ENCODE measurements around the gene SERPINA1. TPM values are rescaled to one million over a fixed set of nuclear protein-coding genes. Genes with fewer than 3 reads are reported as not detected.
"Not testable (repeated sequence)": the region's sequence is repeated elsewhere in the genome, so short reads cannot be mapped to it uniquely, and the experiment has no call there.

The SERPINA1 gene
- total and polyA plus RNA-seq, 10 of the 15 experiments (the other 5 are each of a cell fraction or from before 2014, with no cell fraction given): 0.16 to 6.6 (median 0.53) TPM

- Histone ChIP-seq H3K36me3 (ENCODE audit: control insufficient read depth in 2 of 2, insufficient read depth in 2 of 2, low read length in 1 of 2) (no peaks in the 10 kb centered on the region), H3K4me3 (no peak overlapping the region), H3K4me1 (ENCODE audit: control insufficient read depth, insufficient read depth, low read length) (no peaks in the 10 kb centered on the region), H3K4me2 (ENCODE audit: control insufficient read depth, insufficient read depth) (no peak overlapping the region), H3K27me3 (replicated peaks in 1 of 2; ENCODE audit: control insufficient read depth in 2 of 2, insufficient read depth in 2 of 2, low read length in 1 of 2) (no peaks in the 10 kb centered on the region; a peak in 2 of 4 replicates), H3K27ac (ENCODE audit: control insufficient read depth, insufficient read depth) (no peak overlapping the region), H3K9me3 (replicated peaks; ENCODE audit: control insufficient read depth, insufficient read depth, low read length) (no peaks in the 10 kb centered on the region; the same call in 1 of the 3 replicates), H4K20me1 (ENCODE audit: control insufficient read depth, insufficient read depth) (no peaks in the 10 kb centered on the region), H2AFZ (ENCODE audit: control insufficient read depth, low read depth, low read length) (no peak overlapping the region), H3K79me2 (ENCODE audit: control insufficient read depth, insufficient read depth, low read length) (no peaks in the 10 kb centered on the region), H3K9ac (ENCODE audit: control insufficient read depth, insufficient read depth, low read length) (no peak overlapping the region)
- FAIRE-seq: no peak
- WGBS (ENCODE audit: insufficient coverage, insufficient replicate concordance, low lambda C conversion rate, missing lambda C conversion rate): 0% methylated on average over 1 of the region's 1 CpG
- RAD21 ChIA-PET (ENCODE audit: unreplicated experiment): no interaction called here
- SMC1A ChIA-PET (ENCODE audit: uncharacterized antibody, unreplicated experiment): no interaction called here
- in situ Hi-C loops (cut with MboI) (no loop called here), intact Hi-C loops (cut with micrococcal nuclease; ENCODE audit: unreplicated experiment) (no loop called here)
- CTCF ChIA-PET: no interaction called here
- no peak for ATAC-seq
- no TSS peak for BruUV-seq (replicated peaks)
- TF ChIP-seq RAD21 (IDR thresholded peaks at IDR 0.05; ENCODE audit: insufficient read depth, low read depth, low read length): no peak
- POLR2A ChIA-PET: no interaction called here
- DNase-seq (ENCODE audit: low read depth, low spot score): no peak
Measured at GRCh38 chr14:94411638-94412037, 23.2 kb upstream of the SERPINA1 start.

- H4K20me1 ChIP-seq (ENCODE audit: control insufficient read depth, insufficient read depth); H2AFZ ChIP-seq (ENCODE audit: control insufficient read depth, low read depth, low read length); CTCF ChIA-PET; H3K27me3 ChIP-seq (replicated peaks in 1 of 2; ENCODE audit: control insufficient read depth in 2 of 2, insufficient read depth in 2 of 2, low read length in 1 of 2); DNase-seq (ENCODE audit: low read depth, low spot score); H3K9me3 ChIP-seq (replicated peaks; ENCODE audit: control insufficient read depth, insufficient read depth, low read length); POLR2A ChIA-PET; intact Hi-C loops (cut with micrococcal nuclease; ENCODE audit: unreplicated experiment); H3K4me2 ChIP-seq (ENCODE audit: control insufficient read depth, insufficient read depth); ATAC-seq; H3K9ac ChIP-seq (ENCODE audit: control insufficient read depth, insufficient read depth, low read length); in situ Hi-C loops (cut with MboI); H3K36me3 ChIP-seq (ENCODE audit: control insufficient read depth in 2 of 2, insufficient read depth in 2 of 2, low read length in 1 of 2); H3K4me3 ChIP-seq; SMC1A ChIA-PET (ENCODE audit: uncharacterized antibody, unreplicated experiment); BruUV-seq (replicated peaks); H3K79me2 ChIP-seq (ENCODE audit: control insufficient read depth, insufficient read depth, low read length); RAD21 ChIA-PET (ENCODE audit: unreplicated experiment); H3K27ac ChIP-seq (ENCODE audit: control insufficient read depth, insufficient read depth); H3K4me1 ChIP-seq (ENCODE audit: control insufficient read depth, insufficient read depth, low read length); FAIRE-seq: not testable (repeated sequence)
- WGBS (ENCODE audit: insufficient coverage, insufficient replicate concordance, low lambda C conversion rate, missing lambda C conversion rate): 20% methylated on average over 5 of the region's 5 CpGs
Measured at GRCh38 chr14:94409430-94409829, 21.0 kb upstream of the SERPINA1 start.
